ENCODE measurements around the gene SNORC. TPM values are rescaled to one million over a fixed set of nuclear protein-coding genes. Genes with fewer than 3 reads are reported as not detected.

The SNORC gene
- total RNA-seq, 1 experiment from 2014 or later, result 4.3 TPM

DNA sequence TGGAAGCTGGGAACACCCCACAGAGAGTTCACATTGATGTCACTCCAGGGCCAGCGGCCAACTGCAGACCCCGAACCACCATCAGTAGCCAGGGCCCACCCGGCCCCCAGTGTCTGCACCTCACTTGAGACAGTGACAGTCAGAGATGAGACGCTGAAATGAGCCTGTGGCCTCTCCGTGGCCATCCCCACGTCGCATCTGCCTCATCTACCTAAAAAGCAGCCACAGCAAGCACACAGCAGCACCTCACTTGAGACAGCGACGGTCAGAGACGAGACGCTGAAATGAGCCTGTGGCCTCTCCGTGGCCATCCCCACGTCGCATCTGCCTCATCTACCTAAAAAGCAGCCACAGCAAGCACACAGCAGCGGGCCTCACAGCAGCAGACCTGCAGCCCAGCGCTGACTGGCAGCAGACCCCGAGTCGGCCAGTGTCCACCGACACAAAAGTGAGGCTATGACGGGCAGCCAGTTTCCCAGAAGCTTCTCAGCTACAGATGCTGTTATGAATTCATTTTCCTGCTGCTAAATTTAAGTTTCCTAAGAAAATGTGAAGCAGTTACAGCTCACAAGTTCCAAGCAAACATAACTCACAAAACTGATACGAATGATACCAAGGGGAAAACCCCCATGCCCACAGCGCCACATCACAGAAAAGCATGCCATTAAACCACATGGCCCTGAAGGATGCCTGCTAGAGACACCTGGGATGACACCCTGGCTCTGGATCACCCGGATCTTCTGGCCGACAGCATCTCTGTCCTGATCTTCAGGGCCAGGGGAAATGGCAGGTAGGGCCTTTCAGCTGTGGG lies 27.7 kb downstream of the SNORC start:
- H3K4me3 ChIP-seq (ENCODE audit: low read depth, low read length), result no peak overlapping the region
- TF ChIP-seq, protein P1, sequence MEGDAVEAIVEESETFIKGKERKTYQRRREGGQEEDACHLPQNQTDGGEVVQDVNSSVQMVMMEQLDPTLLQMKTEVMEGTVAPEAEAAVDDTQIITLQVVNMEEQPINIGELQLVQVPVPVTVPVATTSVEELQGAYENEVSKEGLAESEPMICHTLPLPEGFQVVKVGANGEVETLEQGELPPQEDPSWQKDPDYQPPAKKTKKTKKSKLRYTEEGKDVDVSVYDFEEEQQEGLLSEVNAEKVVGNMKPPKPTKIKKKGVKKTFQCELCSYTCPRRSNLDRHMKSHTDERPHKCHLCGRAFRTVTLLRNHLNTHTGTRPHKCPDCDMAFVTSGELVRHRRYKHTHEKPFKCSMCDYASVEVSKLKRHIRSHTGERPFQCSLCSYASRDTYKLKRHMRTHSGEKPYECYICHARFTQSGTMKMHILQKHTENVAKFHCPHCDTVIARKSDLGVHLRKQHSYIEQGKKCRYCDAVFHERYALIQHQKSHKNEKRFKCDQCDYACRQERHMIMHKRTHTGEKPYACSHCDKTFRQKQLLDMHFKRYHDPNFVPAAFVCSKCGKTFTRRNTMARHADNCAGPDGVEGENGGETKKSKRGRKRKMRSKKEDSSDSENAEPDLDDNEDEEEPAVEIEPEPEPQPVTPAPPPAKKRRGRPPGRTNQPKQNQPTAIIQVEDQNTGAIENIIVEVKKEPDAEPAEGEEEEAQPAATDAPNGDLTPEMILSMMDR (IDR thresholded peaks at IDR 0.05; ENCODE audit: insufficient read depth in 1 of 2, low read depth in 1 of 2, low read length in 1 of 2, severe bottlenecking in 1 of 2, unreplicated experiment in 1 of 2), result no peak
- Mint-ChIP-seq H3K4me3 (ENCODE audit: unreplicated experiment) (no peak overlapping the region), H3K9me3 (ENCODE audit: unreplicated experiment) (no peaks in the 10 kb centered on the region), H3K4me1 (ENCODE audit: low read depth, unreplicated experiment) (no peaks in the 10 kb centered on the region), H3K27me3 (ENCODE audit: insufficient read depth, unreplicated experiment) (no peaks in the 10 kb centered on the region), H3K36me3 (ENCODE audit: insufficient read depth, unreplicated experiment) (no peaks in the 10 kb centered on the region), H3K27ac (ENCODE audit: unreplicated experiment) (no peak overlapping the region)
- BruUV-seq (replicated peaks), result no TSS peak
- intact Hi-C loops (cut with micrococcal nuclease; ENCODE audit: unreplicated experiment), result no loop called here
- ChIA-PET POLR2A (no interaction called here), CTCF (no interaction called here)
- DNase-seq, result no peak
- no peaks in the 10 kb centered on the region for H3K36me3 ChIP-seq (ENCODE audit: control insufficient read depth, insufficient read depth, low read length)
- H3K4me1 ChIP-seq, result no peaks in the 10 kb centered on the region
- no peaks in the 10 kb centered on the region for H3K9me3 ChIP-seq
- no peaks in the 10 kb centered on the region for H3K27me3 ChIP-seq (replicated peaks; ENCODE audit: control insufficient read depth, insufficient read depth, low read length)

DNA sequence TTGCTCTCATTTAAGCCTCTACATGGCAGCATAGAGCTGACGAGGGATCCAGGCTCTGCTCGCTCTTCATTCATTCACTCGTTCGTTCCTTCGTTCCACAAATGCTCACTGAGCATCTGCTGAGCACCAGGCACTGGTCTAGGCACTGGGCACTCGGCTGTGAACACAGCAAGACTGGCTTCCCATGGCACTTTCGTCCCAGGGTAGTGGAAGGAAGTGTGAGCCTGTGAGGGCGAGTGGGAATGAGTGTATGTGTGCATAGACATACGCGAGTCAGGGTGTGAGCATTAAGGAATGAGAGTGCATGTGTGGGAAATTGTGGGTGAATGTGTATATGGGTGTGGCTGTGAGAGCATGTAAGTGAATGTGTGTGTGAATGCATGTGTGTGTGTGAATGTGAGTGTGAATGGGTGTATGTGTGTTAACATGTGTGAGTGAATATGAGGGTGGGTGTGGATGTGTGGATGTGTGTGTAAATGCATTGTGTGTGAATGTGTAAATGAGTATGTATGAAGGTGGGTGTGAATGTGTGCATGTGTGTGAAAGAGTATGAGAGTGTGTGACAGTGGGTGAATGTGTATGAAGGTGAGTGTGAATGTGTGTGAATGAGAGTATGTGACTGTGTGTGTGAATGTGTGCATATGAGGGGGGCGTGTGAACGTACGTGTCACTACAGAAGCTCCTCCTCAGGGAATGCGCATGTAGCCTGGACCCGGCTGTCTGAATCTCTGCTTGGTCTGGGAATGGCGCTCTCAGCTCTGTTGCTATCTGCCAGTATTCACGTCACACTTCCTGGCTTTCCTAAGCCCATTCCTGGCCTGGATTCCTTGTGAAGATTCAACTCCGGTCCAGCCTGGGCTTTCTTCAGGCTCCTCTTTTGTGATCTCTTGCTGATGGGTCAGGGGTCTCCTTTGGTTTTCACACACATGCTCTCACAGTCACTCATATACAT lies 28.8 kb downstream of the SNORC start:
- H3K4me3 ChIP-seq (ENCODE audit: low read depth, low read length), result no peak overlapping the region
- ChIA-PET POLR2A (no interaction called here), CTCF (no interaction called here)
- no peaks in the 10 kb centered on the region for H3K36me3 ChIP-seq (ENCODE audit: control insufficient read depth, insufficient read depth, low read length)
- DNase-seq, result no peak
- H3K9me3 ChIP-seq, result no peaks in the 10 kb centered on the region
- H3K4me1 ChIP-seq, result no peaks in the 10 kb centered on the region
- intact Hi-C loops (cut with micrococcal nuclease; ENCODE audit: unreplicated experiment), result no loop called here
- H3K4me1 Mint-ChIP-seq (ENCODE audit: low read depth, unreplicated experiment), result no peaks in the 10 kb centered on the region
- TF ChIP-seq, protein P1 (IDR thresholded peaks at IDR 0.05; ENCODE audit: insufficient read depth in 1 of 2, low read depth in 1 of 2, low read length in 1 of 2, severe bottlenecking in 1 of 2, unreplicated experiment in 1 of 2), result no peak
- BruUV-seq (replicated peaks), result no TSS peak
- H3K27ac Mint-ChIP-seq (ENCODE audit: unreplicated experiment), result no peak overlapping the region
- H3K27me3 ChIP-seq (replicated peaks; ENCODE audit: control insufficient read depth, insufficient read depth, low read length), result no peaks in the 10 kb centered on the region
- H3K27me3 Mint-ChIP-seq (ENCODE audit: insufficient read depth, unreplicated experiment), result no peaks in the 10 kb centered on the region
- H3K36me3 Mint-ChIP-seq (ENCODE audit: insufficient read depth, unreplicated experiment), result no peaks in the 10 kb centered on the region
- no peak overlapping the region for H3K4me3 Mint-ChIP-seq (ENCODE audit: unreplicated experiment)
- no peaks in the 10 kb centered on the region for H3K9me3 Mint-ChIP-seq (ENCODE audit: unreplicated experiment)

DNA sequence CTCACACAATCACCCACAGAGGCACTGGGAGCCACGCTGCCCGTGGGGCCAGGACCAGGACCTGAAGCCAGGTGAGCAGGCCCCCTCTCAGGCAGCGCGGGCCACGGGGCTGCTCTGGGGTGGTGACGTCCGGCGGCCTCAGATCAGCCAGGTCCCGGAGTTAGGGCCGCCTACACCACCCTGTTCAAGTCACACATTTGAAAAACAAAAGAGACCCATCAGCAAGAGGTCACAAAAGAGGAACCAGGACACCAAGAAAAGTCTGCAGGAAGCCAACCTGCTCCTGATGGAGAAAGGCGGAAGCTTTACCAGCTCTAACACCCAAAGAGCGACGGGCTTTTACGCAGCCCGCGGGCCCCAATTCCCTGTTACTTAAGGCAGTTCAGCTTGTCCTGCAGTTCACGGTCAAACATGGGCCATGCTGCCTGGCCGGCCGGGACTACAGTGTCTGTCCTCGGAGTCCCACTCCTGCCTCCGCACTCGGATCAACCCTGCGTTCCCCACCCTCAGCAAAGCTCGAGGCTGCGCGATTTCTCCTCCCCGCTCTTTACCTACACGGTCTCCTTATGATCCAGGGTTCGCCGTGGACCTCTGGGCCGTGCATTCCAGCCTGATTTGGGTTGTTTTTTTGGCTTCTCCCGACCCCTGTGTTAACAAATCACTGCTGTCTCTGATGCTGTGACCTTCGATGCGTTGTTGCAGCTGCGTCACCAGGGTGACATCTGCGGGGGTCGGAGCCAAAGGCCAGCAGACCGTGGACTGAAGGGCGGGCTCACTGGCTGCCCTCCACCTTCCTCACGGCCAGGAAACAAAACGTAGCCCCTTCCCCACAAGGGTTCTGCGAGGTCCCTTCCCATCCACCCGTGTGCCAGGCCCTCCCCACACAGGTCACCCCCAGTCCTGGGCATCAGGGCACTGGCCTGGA lies 31.0 kb downstream of the SNORC start:
- no TSS peak for BruUV-seq (replicated peaks)
- Mint-ChIP-seq H3K27ac (ENCODE audit: unreplicated experiment) (no peak overlapping the region), H3K4me1 (ENCODE audit: low read depth, unreplicated experiment) (no peaks in the 10 kb centered on the region), H3K9me3 (ENCODE audit: unreplicated experiment) (no peaks in the 10 kb centered on the region), H3K27me3 (ENCODE audit: insufficient read depth, unreplicated experiment) (no peaks in the 10 kb centered on the region), H3K36me3 (ENCODE audit: insufficient read depth, unreplicated experiment) (no peaks in the 10 kb centered on the region), H3K4me3 (ENCODE audit: unreplicated experiment) (no peak overlapping the region)
- no peaks in the 10 kb centered on the region for H3K36me3 ChIP-seq (ENCODE audit: control insufficient read depth, insufficient read depth, low read length)
- intact Hi-C loops (cut with micrococcal nuclease; ENCODE audit: unreplicated experiment), result no loop called here
- no peaks in the 10 kb centered on the region for H3K4me1 ChIP-seq
- TF ChIP-seq, protein P1 (IDR thresholded peaks at IDR 0.05; ENCODE audit: insufficient read depth in 1 of 2, low read depth in 1 of 2, low read length in 1 of 2, severe bottlenecking in 1 of 2, unreplicated experiment in 1 of 2), result no peak
- no peak for DNase-seq
- no peaks in the 10 kb centered on the region for H3K9me3 ChIP-seq
- ChIA-PET POLR2A (no interaction called here), CTCF (no interaction called here)
- no peak overlapping the region for H3K4me3 ChIP-seq (ENCODE audit: low read depth, low read length)
- H3K27me3 ChIP-seq (replicated peaks; ENCODE audit: control insufficient read depth, insufficient read depth, low read length), result no peaks in the 10 kb centered on the region
